H9 (cell line): ENCODE results near the gene ZNF530. TPM values are rescaled to one million over a fixed set of nuclear protein-coding genes. Genes with fewer than 3 reads are reported as not detected.

Experiments used
- DNase-seq: peaks from one replicate; pipeline ENCODE4 v3.0.0-alpha.2; 2017
- H2AFZ ChIP-seq: one replicate; pipeline ENCODE4 v1.6.1; 2013; ENCODE audit warnings: mild to moderate bottlenecking, low read length, control low read depth, moderate library complexity
- H2AK5ac ChIP-seq: 2 replicates; pipeline ENCODE4 v1.6.1; 2013; ENCODE audit warnings: low read length, control low read depth, mixed read lengths; ENCODE audit not compliant: insufficient read length
- H2BK120ac ChIP-seq: one replicate; pipeline ENCODE4 v1.6.1; 2013; ENCODE audit warnings: low read depth, mild to moderate bottlenecking, low read length, control low read depth, inconsistent platforms; ENCODE audit not compliant: poor library complexity, severe bottlenecking
- H2BK12ac ChIP-seq: 2 replicates; pipeline ENCODE4 v1.6.1; 2013; ENCODE audit warnings: low read length, control low read depth, mixed read lengths, low read depth; ENCODE audit not compliant: insufficient read length
- H2BK15ac ChIP-seq: 2 replicates; pipeline ENCODE4 v1.6.1; 2013; ENCODE audit warnings: low read depth, low read length, control low read depth
- H2BK20ac ChIP-seq: one replicate; pipeline ENCODE4 v1.6.1; 2013; ENCODE audit warnings: low read depth, mild to moderate bottlenecking, low read length, control low read depth, inconsistent platforms; ENCODE audit not compliant: poor library complexity, severe bottlenecking
- H2BK5ac ChIP-seq: 2 replicates; pipeline ENCODE4 v1.6.1; 2013; ENCODE audit warnings: low read length, control low read depth, mixed read lengths; ENCODE audit not compliant: insufficient read length
- H3K14ac ChIP-seq: 2 replicates; pipeline ENCODE4 v1.6.1; 2013; ENCODE audit warnings: low read length, control low read depth; ENCODE audit not compliant: insufficient read depth
- H3K18ac ChIP-seq: 2 replicates; pipeline ENCODE4 v1.6.1; 2013; ENCODE audit warnings: low read depth, mild to moderate bottlenecking, mixed read lengths, low read length, control low read depth; ENCODE audit not compliant: insufficient read length
- H3K23ac ChIP-seq: 2 replicates; pipeline ENCODE4 v1.6.1; 2013; ENCODE audit warnings: low read length, control low read depth, mixed read lengths, low read depth; ENCODE audit not compliant: insufficient read length
- H3K23me2 ChIP-seq: 2 replicates; pipeline ENCODE4 v1.6.1; 2013; ENCODE audit warnings: low read depth, mild to moderate bottlenecking, mixed read lengths, low read length, control low read depth; ENCODE audit not compliant: insufficient read length, poor library complexity, severe bottlenecking
- H3K27ac ChIP-seq: 2 replicates; pipeline ENCODE4 v1.5.1; 2013; ENCODE audit warnings: low read length, control low read depth, mixed read lengths, low read depth; ENCODE audit not compliant: insufficient read length
- H3K27me3 ChIP-seq: 2 replicates; pipeline ENCODE4 v1.6.1; 2013; ENCODE audit warnings: low read length, control low read depth, inconsistent platforms; ENCODE audit not compliant: insufficient read depth
- H3K4ac ChIP-seq: 2 replicates; pipeline ENCODE4 v1.6.1; 2013; ENCODE audit warnings: low read depth, mild to moderate bottlenecking, control low read depth, inconsistent platforms, low read length, moderate library complexity
- H3K4me1 ChIP-seq: 2 replicates; pipeline ENCODE4 v1.6.1; 2013; ENCODE audit warnings: low read length, control low read depth, inconsistent platforms; ENCODE audit not compliant: insufficient read depth
- H3K4me2 ChIP-seq: 2 replicates; pipeline ENCODE4 v1.6.1; 2013; ENCODE audit warnings: low read length, control low read depth, mixed read lengths; ENCODE audit not compliant: insufficient read length, insufficient read depth
- H3K56ac ChIP-seq: 2 replicates; pipeline ENCODE4 v1.6.1; 2013; ENCODE audit warnings: low read depth, mild to moderate bottlenecking, mixed read lengths, low read length, control low read depth; ENCODE audit not compliant: insufficient read length
- H3K79me1 ChIP-seq: 2 replicates; pipeline ENCODE4 v1.6.1; 2013; ENCODE audit warnings: low read depth, mild to moderate bottlenecking, moderate library complexity, low read length, control low read depth, inconsistent platforms; ENCODE audit not compliant: insufficient read depth, poor library complexity, severe bottlenecking
- H3K79me2 ChIP-seq: 2 replicates; pipeline ENCODE4 v1.6.1; 2013; ENCODE audit warnings: low read length, control low read depth, inconsistent platforms; ENCODE audit not compliant: insufficient read depth
- H3K9ac ChIP-seq: 2 replicates; pipeline ENCODE4 v1.6.1; 2013; ENCODE audit warnings: low read length, control low read depth, mixed read lengths; ENCODE audit not compliant: insufficient read length; ENCODE audit errors: extremely low read depth
- H3K9me3 ChIP-seq: one replicate; pipeline ENCODE4 v1.6.1; 2013; ENCODE audit warnings: low read depth, low read length, inconsistent platforms; ENCODE audit not compliant: control insufficient read depth
- H3T11ph ChIP-seq: one replicate; pipeline ENCODE4 v1.6.1; 2013; ENCODE audit warnings: mild to moderate bottlenecking, low read length, control low read depth, inconsistent platforms
- H4K20me1 ChIP-seq: one replicate; pipeline ENCODE4 v1.6.1; 2013; ENCODE audit not compliant: control insufficient read depth, insufficient read length, insufficient read depth
- H4K5ac ChIP-seq: 2 replicates; pipeline ENCODE4 v1.6.1; 2013; ENCODE audit warnings: low read depth, mild to moderate bottlenecking, mixed read lengths, low read length, control low read depth; ENCODE audit not compliant: insufficient read length
- H4K8ac ChIP-seq: replicated peaks from 2 replicates; pipeline ENCODE4 v1.6.1; 2013; ENCODE audit warnings: low read length, control low read depth, mixed read lengths, low read depth; ENCODE audit not compliant: insufficient read length
- H4K91ac ChIP-seq: 2 replicates; pipeline ENCODE4 v1.6.1; 2013; ENCODE audit warnings: low read depth, mild to moderate bottlenecking, moderate library complexity, mixed read lengths, low read length, control low read depth; ENCODE audit not compliant: insufficient read length
- H3K27ac Mint-ChIP-seq, 3 experiments: 2 replicates in 2 of 3; 3 replicates in 1 of 3; pipeline ENCODE4 v1.8.0; 2020 to 2021; ENCODE audit warnings: mixed read lengths in 3 of 3, mild to moderate bottlenecking in 1 of 3, moderate library complexity in 1 of 3
- H3K27me3 Mint-ChIP-seq: 2 replicates; pipeline ENCODE4 v1.8.0; 2021; ENCODE audit warnings: low read depth, mild to moderate bottlenecking, moderate library complexity, mixed read lengths
- H3K36me3 Mint-ChIP-seq, 3 experiments: 2 replicates in 2 of 3; 3 replicates in 1 of 3; pipeline ENCODE4 v1.8.0; 2020 to 2021; ENCODE audit warnings: low read depth in 3 of 3, mixed read lengths in 3 of 3; ENCODE audit not compliant: insufficient read depth in 1 of 3
- H3K4me1 Mint-ChIP-seq, 2 experiments: 2 replicates each; pipeline ENCODE4 v1.8.0; 2020; ENCODE audit warnings: mixed read lengths in 2 of 2
- H3K4me3 Mint-ChIP-seq, 2 experiments: 2 replicates in 1 of 2; 3 replicates in 1 of 2; pipeline ENCODE4 v1.8.0; 2020 to 2021; ENCODE audit warnings: mild to moderate bottlenecking in 2 of 2, mixed read lengths in 2 of 2, moderate library complexity in 1 of 2
- H3K9me3 Mint-ChIP-seq, 2 experiments: 2 replicates in 1 of 2; 3 replicates in 1 of 2; pipeline ENCODE4 v1.8.0; 2020; ENCODE audit warnings: mild to moderate bottlenecking in 2 of 2, mixed read lengths in 2 of 2, moderate library complexity in 1 of 2
- CTCF ChIP-seq: fragments of 200-600 bp; sonication (generic); conservative IDR thresholded peaks from 3 replicates; pipeline ENCODE4 v1.8.0; 2021; ENCODE audit warnings: antibody characterized with exemption, mild to moderate bottlenecking
- WGBS: extraction: QIAGEN DNeasy Blood & Tissue Kit; methylation state at CpG from one replicate; pipeline ENCODE4 v1.1.7; 2013; ENCODE audit warnings: missing lambda C conversion rate, low lambda C conversion rate, mixed read lengths; ENCODE audit not compliant: insufficient read length; ENCODE audit errors: extremely low coverage; 5-methylcytosine and 5-hydroxymethylcytosine counted together
- total RNA-seq: library from RNA; stranded (reverse); gene quantifications from 2 replicates; pipeline ENCODE4 v1.2.1, GENCODE V29; 2021

Gene ZNF530
- total RNA-seq, 1 experiment from 2014 or later, result 9.3 TPM

GRCh38 chr19:57641715-57642234 lies 42.1 kb downstream of the ZNF530 start:
- Histone ChIP-seq H3K79me1 (no peaks in the 10 kb centered on the region), H2BK12ac (no peak overlapping the region), H2BK5ac (no peak overlapping the region), H4K5ac (no peak overlapping the region), H4K91ac (no peak overlapping the region), H3K27ac (no peak overlapping the region), H3K18ac (no peak overlapping the region), H3K9ac (no peak overlapping the region), H3K23me2 (no peaks in the 10 kb centered on the region), H2AFZ (no peak overlapping the region), H3K23ac (no peak overlapping the region), H3K9me3 (no peaks in the 10 kb centered on the region), H3K4me1 (no peaks in the 10 kb centered on the region), H2AK5ac (no peak overlapping the region), H2BK20ac (no peak overlapping the region), H3K56ac (no peak overlapping the region), H3K79me2 (no peaks in the 10 kb centered on the region), H3K4ac (no peak overlapping the region), H3T11ph (no peak overlapping the region), H4K20me1 (no peaks in the 10 kb centered on the region), H4K8ac (no peak overlapping the region), H3K27me3 (no peaks in the 10 kb centered on the region), H3K4me2 (no peak overlapping the region), H2BK15ac (no peak overlapping the region), H2BK120ac (no peak overlapping the region), H3K14ac (no peak overlapping the region)
- no peaks in the 10 kb centered on the region for H3K4me1 Mint-ChIP-seq
- peaks cover 21 to 34% of the 10 kb centered on the region in 2 experiments for H3K9me3 Mint-ChIP-seq
- no peak overlapping the region for H3K27ac Mint-ChIP-seq
- no CpG with 5 or more reads among the region's 4 CpGs for WGBS
- H3K4me3 Mint-ChIP-seq, result no peak overlapping the region
- H3K36me3 Mint-ChIP-seq, result peaks cover 56 to 66% (median 58%) of the 10 kb centered on the region in 3 experiments
- TF ChIP-seq CTCF, result no peak
- no peak for DNase-seq
- peaks cover 3% of the 10 kb centered on the region; the same call in 1 of the 2 replicates for H3K27me3 Mint-ChIP-seq
